ENCODE results near the gene LRIG1. TPM values are rescaled to one million over a fixed set of nuclear protein-coding genes. Genes with fewer than 3 reads are reported as not detected.

Gene LRIG1
- total and polyA plus RNA-seq, 2 of the 8 experiments (the other 6 are each of a cell fraction or from before 2014, with no cell fraction given) = 78.1 to 88.7 TPM

DNA sequence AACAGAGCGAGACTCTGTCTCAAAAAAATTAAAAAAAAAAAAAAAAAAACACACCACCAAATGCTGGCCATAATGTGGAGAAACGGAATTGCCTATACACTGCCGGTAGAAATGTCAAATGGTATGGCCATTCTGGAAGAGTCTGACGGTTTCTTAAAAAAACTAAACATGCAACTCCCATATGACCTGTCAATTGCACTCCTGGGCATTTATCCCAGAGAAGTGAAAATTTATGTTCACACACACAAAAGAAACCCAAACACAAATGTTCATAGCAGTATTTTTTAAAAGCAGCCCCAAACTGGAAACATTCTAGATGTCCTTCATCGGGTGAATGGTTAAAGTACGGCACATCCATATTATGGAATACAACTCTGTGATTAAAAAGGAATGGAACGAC, 66.1 kb downstream of the LRIG1 start (continued):
- TF ChIP-seq CHD7 (IDR thresholded peaks at IDR 0.05; ENCODE audit: insufficient replicate concordance, low read length) = no peak
- no peak for TF ChIP-seq RNF2 (IDR thresholded peaks at IDR 0.05; ENCODE audit: borderline replicate concordance, low read depth, low read length, missing control alignments, poor library complexity, severe bottlenecking)
- no peak for TF ChIP-seq EZH2 (IDR thresholded peaks at IDR 0.05; ENCODE audit: low read depth, low read length, severe bottlenecking)
- no peak for TF ChIP-seq JUND (IDR thresholded peaks at IDR 0.05; ENCODE audit: low read length)
